Measurements from ENCODE around the gene CLSTN2.

The CLSTN2 gene

GRCh38 chr3:140603766-140604165, 668.8 kb downstream of the CLSTN2 start:
- CTCF ChIA-PET = no interaction called here
- DNase-seq (ENCODE audit: low read depth, low spot score) = no peak
- no peak for TF ChIP-seq CTCF (IDR thresholded peaks at IDR 0.05; ENCODE audit: insufficient read depth, low read length, missing control alignments)
- POLR2A ChIA-PET = no interaction called here
- H3K4me3 ChIP-seq (ENCODE audit: low read depth, low read length) = no peak overlapping the region

GRCh38 chr3:140610544-140610943, 675.6 kb downstream of the CLSTN2 start:
- no peak overlapping the region for H3K4me3 ChIP-seq (ENCODE audit: low read depth, low read length)
- no peak for DNase-seq (ENCODE audit: low read depth, low spot score)
- TF ChIP-seq CTCF (IDR thresholded peaks at IDR 0.05; ENCODE audit: insufficient read depth, low read length, missing control alignments) = no peak
- CTCF ChIA-PET = no interaction called here
- POLR2A ChIA-PET = no interaction called here

GRCh38 chr3:140614001-140614400, 679.0 kb downstream of the CLSTN2 start:
- POLR2A ChIA-PET = no interaction called here

GRCh38 chr3:140617135-140617534, 682.1 kb downstream of the CLSTN2 start:
- ChIA-PET POLR2A (no interaction called here), CTCF (no interaction called here)
- H3K4me3 ChIP-seq (ENCODE audit: low read depth, low read length) = no peak overlapping the region
- no peak for DNase-seq (ENCODE audit: low read depth, low spot score)
- no peak for TF ChIP-seq CTCF (IDR thresholded peaks at IDR 0.05; ENCODE audit: insufficient read depth, low read length, missing control alignments)

More at GRCh38 chr3:140614001-140614400, 679.0 kb downstream of the CLSTN2 start:
- H3K4me3 ChIP-seq (ENCODE audit: low read depth, low read length) = no peak overlapping the region
- CTCF ChIA-PET = no interaction called here
- no peak for TF ChIP-seq CTCF (IDR thresholded peaks at IDR 0.05; ENCODE audit: insufficient read depth, low read length, missing control alignments)
- no peak for DNase-seq (ENCODE audit: low read depth, low spot score)

- no peak overlapping the region for H3K4me3 ChIP-seq (ENCODE audit: low read depth, low read length)
- CTCF ChIA-PET = no interaction called here
- POLR2A ChIA-PET = no interaction called here
- DNase-seq (ENCODE audit: low read depth, low spot score) = no peak
- TF ChIP-seq CTCF (IDR thresholded peaks at IDR 0.05; ENCODE audit: insufficient read depth, low read length, missing control alignments) = no peak
These were observed 691.9 kb downstream of the CLSTN2 start for GRCh38 chr3:140626856-140627255.

All from AG04449 (cell line).